HG02759 (cell line): ENCODE data around the gene MBD6.
"Not testable (repeated sequence)": the region's sequence is repeated elsewhere in the genome, so short reads cannot be mapped to it uniquely, and the experiment has no call there.

Experiments used
- ATAC-seq: cut with Tn5 transposase; IDR thresholded peaks from one replicate; pipeline ENCODE4 v1.9.1; 2021; ENCODE audit warnings: mild to moderate bottlenecking, moderate library complexity; ENCODE audit not compliant: unreplicated experiment

The MBD6 gene

DNA sequence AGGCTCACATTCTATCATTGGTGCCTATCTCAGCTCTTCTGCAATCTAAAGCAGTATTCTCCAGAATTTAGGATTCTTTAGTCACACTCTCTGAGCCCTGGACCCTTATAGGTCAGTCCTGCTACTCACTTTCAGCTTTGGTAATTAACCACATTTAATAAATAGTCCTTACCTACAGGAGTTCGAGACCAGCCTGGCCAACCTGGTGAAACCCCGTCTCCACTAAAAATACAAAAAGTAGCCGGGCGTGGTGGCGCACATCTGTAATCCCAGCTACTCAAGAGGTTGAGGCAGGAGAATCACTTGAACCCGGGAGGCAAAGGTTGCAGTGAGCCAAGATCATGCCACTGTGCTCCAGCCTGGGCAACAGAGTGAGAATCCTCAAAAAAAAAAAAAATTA lies 8.9 kb upstream of the MBD6 start:
- not testable (repeated sequence) for ATAC-seq

- ATAC-seq, result not testable (repeated sequence)
These were observed 8.4 kb upstream of the MBD6 start for GRCh38 chr12:57514246-57514645.

DNA sequence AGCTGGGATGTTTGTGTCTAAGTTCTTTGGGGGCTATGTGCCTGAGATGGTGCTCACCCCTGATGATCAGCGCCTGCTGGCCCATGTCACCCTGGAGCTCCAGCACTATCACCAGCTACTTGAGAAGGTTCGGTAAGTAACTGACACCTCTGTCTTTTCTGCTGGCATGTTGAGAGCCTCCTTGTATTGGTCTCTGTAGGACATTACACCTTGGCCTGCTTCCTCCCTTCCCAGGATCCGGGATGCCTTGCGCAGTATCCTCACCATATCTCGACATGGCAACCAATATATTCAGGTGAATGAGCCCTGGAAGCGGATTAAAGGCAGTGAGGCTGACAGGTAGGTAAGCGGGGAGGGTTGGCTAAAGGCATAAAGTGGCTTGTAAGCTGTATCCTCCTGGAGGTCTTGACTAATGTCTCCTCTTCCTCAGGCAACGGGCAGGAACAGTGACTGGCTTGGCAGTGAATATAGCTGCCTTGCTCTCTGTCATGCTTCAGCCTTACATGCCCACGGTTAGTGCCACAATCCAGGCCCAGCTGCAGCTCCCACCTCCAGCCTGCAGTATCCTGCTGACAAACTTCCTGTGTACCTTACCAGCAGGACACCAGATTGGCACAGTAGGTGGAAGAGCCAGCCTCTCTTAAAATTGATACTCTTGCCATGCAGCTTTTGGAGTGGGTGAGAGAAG lies 7.8 kb upstream of the MBD6 start:
- no peak for ATAC-seq

DNA sequence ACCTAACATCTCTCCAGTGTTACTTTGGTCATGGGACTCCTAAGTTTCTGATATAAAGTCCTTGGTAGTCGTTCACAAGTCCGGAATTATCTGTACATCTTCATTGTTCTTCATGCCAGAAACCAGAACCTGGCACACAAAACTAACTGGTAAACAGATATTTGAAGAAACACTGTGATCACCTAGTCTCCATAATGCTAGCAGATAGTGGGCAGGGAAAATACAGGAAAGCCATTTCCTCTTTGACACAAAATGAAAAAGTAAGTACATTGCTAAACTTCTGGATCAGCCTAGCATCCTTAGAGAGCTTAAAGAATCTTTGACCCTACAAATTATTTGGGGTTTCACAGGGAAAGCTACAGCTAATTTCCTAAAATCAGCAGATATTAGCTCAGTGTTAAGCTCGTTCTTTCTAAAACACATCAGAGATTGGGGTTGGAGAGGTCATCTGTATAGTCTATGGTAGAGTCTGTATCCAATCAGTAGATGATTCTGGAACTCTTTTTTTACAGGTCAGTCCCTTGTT lies 7.2 kb upstream of the MBD6 start:
- no peak for ATAC-seq

GRCh38 chr12:57515934-57516541 lies 6.6 kb upstream of the MBD6 start:
- no peak for ATAC-seq

GRCh38 chr12:57516617-57517153 lies 5.9 kb upstream of the MBD6 start:
- ATAC-seq, result no peak

DNA sequence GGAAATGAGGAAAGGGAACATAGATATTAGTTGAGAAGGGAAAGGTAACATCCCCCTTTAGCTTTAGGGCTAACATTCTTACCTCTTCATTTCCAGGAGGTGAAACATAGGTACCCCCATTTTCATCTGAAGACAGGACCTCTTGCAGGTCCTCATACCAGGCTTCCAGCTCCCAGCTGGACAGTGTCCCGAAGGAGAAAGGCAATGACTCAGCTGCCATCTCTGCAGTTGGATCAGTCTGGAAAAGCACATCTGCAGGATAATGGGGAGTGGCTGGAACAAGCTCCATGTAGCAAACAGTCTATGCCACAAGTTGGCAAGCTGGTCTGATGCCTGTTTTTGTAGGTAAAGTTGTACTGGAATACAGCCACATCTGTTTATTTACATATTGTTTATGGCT lies 5.4 kb upstream of the MBD6 start:
- no peak for ATAC-seq

GRCh38 chr12:57517718-57518117 lies 4.9 kb upstream of the MBD6 start:
- not testable (repeated sequence) for ATAC-seq

GRCh38 chr12:57518176-57518919 lies 4.3 kb upstream of the MBD6 start:
- ATAC-seq, result no peak

- no peak for ATAC-seq
These were observed 3.5 kb upstream of the MBD6 start for GRCh38 chr12:57518920-57519795.

- peak; percentile 0 for ATAC-seq
These were observed 2.9 kb upstream of the MBD6 start for GRCh38 chr12:57519796-57520052.

- peak; percentile 73 for ATAC-seq
These were observed 2.4 kb upstream of the MBD6 start, which contains the start of gene DDIT3 for GRCh38 chr12:57520053-57520818. DDIT3 (minus strand) TSS chr12:57520514; CDS start chr12:57517406, 3,108 bp downstream.

DNA sequence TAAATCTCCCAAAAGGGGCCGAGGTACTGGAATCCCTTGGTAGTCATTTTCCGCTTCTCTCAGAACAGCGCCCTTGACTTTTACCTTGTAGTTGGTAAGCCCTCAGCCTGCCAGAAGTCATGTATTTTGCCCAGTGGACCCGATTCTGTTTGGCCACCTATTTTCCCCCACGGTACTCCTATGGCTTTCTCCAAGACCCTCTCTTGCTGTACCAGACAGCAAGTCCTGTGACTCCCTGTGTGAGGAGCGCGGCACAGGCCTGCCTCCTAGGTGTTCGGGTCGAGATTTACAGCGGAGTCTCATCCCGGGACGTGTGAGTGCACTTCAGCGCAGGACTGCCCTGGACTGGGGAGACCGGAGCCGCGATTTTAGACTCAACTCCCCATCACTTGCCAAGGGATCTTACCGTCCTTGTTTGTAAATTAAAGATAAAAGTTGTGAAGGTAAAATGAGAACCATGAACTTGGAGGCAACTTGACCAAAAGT lies 1.1 kb upstream of the MBD6 start:
- no peak for ATAC-seq

GRCh38 chr12:57522887-57523705 lies 472 bp downstream of the MBD6 start:
- ATAC-seq, result no peak

GRCh38 chr12:57523706-57524614 lies 1.3 kb downstream of the MBD6 start:
- ATAC-seq, result no peak

DNA sequence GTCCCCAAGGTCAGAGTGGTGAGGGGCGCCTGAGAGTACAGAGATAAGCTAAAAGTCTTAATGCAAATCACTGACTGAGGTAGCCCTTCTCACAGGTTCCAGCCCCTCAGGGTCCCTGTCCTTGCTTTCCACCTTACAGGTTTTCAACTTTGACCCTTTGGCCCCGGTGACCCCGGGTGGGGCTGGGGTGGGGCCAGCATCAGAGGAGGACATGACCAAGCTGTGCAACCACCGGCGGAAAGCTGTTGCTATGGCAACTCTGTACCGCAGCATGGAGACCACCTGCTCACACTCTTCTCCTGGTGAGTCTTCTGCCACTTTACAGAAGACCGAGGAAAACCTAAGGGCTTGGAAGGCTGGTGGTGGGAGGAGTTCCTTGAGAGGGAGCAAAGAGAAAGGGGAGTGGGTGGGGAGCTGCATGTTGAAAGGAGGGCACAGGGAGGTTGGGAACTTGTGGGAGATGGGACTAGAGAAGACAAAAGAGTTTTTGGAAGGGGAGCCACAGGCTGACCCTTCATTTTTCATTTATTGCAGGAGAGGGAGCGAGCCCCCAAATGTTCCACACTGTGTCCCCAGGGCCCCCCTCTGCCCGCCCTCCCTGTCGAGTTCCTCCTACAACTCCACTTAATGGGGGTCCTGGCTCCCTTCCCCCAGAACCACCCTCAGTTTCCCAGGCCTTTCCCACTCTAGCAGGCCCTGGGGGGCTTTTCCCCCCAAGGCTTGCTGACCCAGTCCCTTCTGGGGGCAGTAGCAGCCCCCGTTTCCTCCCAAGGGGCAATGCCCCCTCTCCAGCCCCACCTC lies 2.4 kb downstream of the MBD6 start:
- ATAC-seq, result no peak
